Gastroesophageal sphincter (tissue), 4 donors: ENCODE results near the gene HAVCR2. TPM values are rescaled to one million over a fixed set of nuclear protein-coding genes. Genes with fewer than 3 reads are reported as not detected.

Experiments
- ATAC-seq: fragments of 150-250 bp; one replicate; pipeline ENCODE4 v1.9.1; 2016; ENCODE audit warnings: mild to moderate bottlenecking, moderate library complexity
- H3K27ac ChIP-seq, 4 donors: fragments of 200-600 bp; sonication (generic) in 3 of 4; 1 replicate in 3 of 4; 2 replicates in 1 of 4; pipeline ENCODE4 v1.5.1; 2016 to 2019
- H3K27me3 ChIP-seq: fragments of 200-600 bp; sonication (generic); one replicate; pipeline ENCODE4 v1.5.1; 2019
- H3K36me3 ChIP-seq, 2 donors: fragments of 200-600 bp; sonication (generic); one replicate each; pipeline ENCODE4 v1.5.1; 2019; ENCODE audit warnings: control low read depth in 1 of 2
- H3K4me1 ChIP-seq, 3 donors: fragments of 200-600 bp; sonication (generic); 1 replicate in 2 of 3; 2 replicates in 1 of 3; pipeline ENCODE4 v1.5.1; 2016 to 2019; ENCODE audit warnings: control low read depth in 2 of 3
- H3K4me3 ChIP-seq, 2 donors: fragments of 200-600 bp; sonication (generic); one replicate each; pipeline ENCODE4 v1.5.1; 2019; ENCODE audit warnings: mild to moderate bottlenecking in 1 of 2, moderate library complexity in 1 of 2
- H3K9me3 ChIP-seq, 3 donors: fragments of 200-600 bp; sonication (generic); one replicate each; pipeline ENCODE4 v1.5.1; 2017 to 2019; ENCODE audit warnings: control low read depth in 2 of 3
- EP300 ChIP-seq: sonication (generic); formaldehyde crosslinking; IDR thresholded peaks from one replicate; pipeline ENCODE4 v1.6.1; 2017; ENCODE audit warnings: antibody characterized with exemption, mild to moderate bottlenecking
- POLR2A ChIP-seq, 2 donors: fragments of 450-650 bp; IDR thresholded peaks; one replicate each; pipeline ENCODE4 v1.6.1; 2017; ENCODE audit warnings: antibody characterized with exemption in 2 of 2, mild to moderate bottlenecking in 2 of 2, moderate library complexity in 1 of 2
- POLR2AphosphoS5 ChIP-seq: sonication (generic); formaldehyde crosslinking; IDR thresholded peaks from one replicate; pipeline ENCODE4 v1.6.1; 2017; ENCODE audit warnings: antibody characterized with exemption
- WGBS, 2 donors: methylation state at CpG; one replicate each; pipeline ENCODE4 v1.1.5; 2018; ENCODE audit warnings: low coverage in 1 of 2; 5-methylcytosine and 5-hydroxymethylcytosine counted together
- total RNA-seq, 4 donors: library from RNA; depleted of rRNA; stranded (reverse); fragments of >200 nt; gene quantifications; one replicate each; pipeline ENCODE4 v1.1.0, GENCODE V29; 2016
- TF ChIP-seq, protein P1 (sequence below), 4 experiments: fragments of 200-600 bp in 2 of 4; fragments of 450-650 bp in 2 of 4; sonication (generic) in 1 of 4; IDR thresholded peaks; one replicate each; pipeline ENCODE4 v1.5.1; 2017 to 2019; ENCODE audit warnings: antibody characterized with exemption in 4 of 4, mild to moderate bottlenecking in 2 of 4, moderate library complexity in 2 of 4

The HAVCR2 gene
- total RNA-seq, 4 donors from 2014 or later = 4.7 to 15.2 (median 10.1) TPM

DNA sequence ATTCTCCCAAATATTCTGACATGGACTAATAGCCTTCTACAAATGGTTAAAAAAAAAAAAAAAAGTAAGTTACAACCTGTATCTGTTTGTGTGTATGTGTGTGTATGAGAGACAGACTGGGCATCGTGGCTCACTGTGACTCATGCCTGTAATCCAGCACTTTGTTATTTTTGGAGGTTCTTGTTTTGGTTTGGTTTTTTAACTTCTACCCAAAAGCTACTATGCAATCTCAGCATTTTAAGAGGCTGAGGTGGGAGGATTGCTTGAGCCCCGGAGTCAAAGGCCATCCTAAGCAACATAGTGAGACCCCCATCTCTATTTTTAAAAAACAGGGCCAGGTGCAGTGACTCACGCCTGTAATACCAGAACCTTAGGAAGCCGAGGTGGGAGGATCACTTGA, 32.3 kb downstream of the HAVCR2 start:
- H3K27ac ChIP-seq = no peak overlapping the region
- no peaks in the 10 kb centered on the region for H3K9me3 ChIP-seq
- no peak overlapping the region for H3K4me3 ChIP-seq
- no peaks in the 10 kb centered on the region for H3K4me1 ChIP-seq
- H3K36me3 ChIP-seq = no peaks in the 10 kb centered on the region
- WGBS, 2 donors = 14 to 45% methylated on average over 1 to 2 of the region's 4 CpGs
- ATAC-seq = no peak
- TF ChIP-seq, protein P1, sequence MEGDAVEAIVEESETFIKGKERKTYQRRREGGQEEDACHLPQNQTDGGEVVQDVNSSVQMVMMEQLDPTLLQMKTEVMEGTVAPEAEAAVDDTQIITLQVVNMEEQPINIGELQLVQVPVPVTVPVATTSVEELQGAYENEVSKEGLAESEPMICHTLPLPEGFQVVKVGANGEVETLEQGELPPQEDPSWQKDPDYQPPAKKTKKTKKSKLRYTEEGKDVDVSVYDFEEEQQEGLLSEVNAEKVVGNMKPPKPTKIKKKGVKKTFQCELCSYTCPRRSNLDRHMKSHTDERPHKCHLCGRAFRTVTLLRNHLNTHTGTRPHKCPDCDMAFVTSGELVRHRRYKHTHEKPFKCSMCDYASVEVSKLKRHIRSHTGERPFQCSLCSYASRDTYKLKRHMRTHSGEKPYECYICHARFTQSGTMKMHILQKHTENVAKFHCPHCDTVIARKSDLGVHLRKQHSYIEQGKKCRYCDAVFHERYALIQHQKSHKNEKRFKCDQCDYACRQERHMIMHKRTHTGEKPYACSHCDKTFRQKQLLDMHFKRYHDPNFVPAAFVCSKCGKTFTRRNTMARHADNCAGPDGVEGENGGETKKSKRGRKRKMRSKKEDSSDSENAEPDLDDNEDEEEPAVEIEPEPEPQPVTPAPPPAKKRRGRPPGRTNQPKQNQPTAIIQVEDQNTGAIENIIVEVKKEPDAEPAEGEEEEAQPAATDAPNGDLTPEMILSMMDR (IDR thresholded peaks at IDR 0.05) = no peak
- TF ChIP-seq POLR2A (IDR thresholded peaks at IDR 0.05) (no peak), EP300 (no peak), POLR2AphosphoS5 (no peak)
- H3K27me3 ChIP-seq = no peaks in the 10 kb centered on the region

DNA sequence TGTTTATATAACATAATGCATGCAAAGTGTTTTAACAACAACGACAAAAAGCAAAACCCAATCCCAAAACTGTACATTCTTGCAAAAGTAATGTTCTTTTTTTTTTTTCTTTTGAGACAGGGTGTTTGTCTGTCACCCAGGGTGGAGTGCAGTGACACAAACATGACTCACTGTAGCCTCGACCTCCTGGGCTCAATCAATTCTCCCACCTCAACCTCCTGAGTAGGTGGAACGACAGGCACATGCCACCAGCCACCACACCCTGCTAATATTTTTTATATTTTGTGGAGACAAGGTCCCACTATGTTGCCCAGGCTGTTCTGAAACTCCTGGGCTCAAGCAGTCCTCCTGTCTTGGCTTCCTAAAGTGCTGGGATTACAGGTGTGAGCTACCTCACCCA, 36.3 kb downstream of the HAVCR2 start:
- H3K27me3 ChIP-seq = no peaks in the 10 kb centered on the region
- TF ChIP-seq EP300 (no peak), POLR2A (IDR thresholded peaks at IDR 0.05) (no peak), POLR2AphosphoS5 (no peak)
- TF ChIP-seq, protein P1 (IDR thresholded peaks at IDR 0.05) = no peak
- H3K27ac ChIP-seq = no peak overlapping the region
- ATAC-seq = no peak
- no peaks in the 10 kb centered on the region for H3K9me3 ChIP-seq
- no peaks in the 10 kb centered on the region for H3K36me3 ChIP-seq
- H3K4me1 ChIP-seq = no peaks in the 10 kb centered on the region
- WGBS, 2 donors = 37 to 65% methylated on average over 2 to 3 of the region's 3 CpGs
- no peak overlapping the region for H3K4me3 ChIP-seq

DNA sequence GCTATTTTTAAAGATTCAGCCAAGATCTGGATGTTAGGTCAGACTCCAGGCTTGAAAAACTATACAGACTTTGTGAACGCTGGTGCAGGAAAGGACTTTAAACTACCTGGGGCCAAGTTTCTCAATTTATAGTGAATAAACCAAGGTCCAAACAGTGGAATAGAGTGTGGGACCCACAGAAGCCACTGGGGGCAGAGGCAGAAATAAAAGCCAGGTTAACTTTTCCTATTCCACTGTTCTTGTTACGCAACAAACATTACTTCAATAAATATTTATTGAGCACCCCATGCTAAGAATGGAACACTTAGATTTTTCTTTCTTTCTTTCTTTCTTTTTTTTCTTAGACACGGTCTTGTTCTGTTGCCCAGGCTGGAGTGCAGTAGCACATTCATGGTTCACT, 38.9 kb downstream of the HAVCR2 start:
- Histone ChIP-seq H3K27me3 (no peaks in the 10 kb centered on the region), H3K27ac (no peak overlapping the region), H3K4me3 (no peak overlapping the region), H3K4me1 (no peaks in the 10 kb centered on the region), H3K36me3 (no peaks in the 10 kb centered on the region), H3K9me3 (no peaks in the 10 kb centered on the region)
- ATAC-seq = no peak
- 76 to 80% methylated on average over 1 to 3 of the region's 3 CpGs for WGBS, 2 donors
- no peak for TF ChIP-seq POLR2AphosphoS5
- TF ChIP-seq, protein P1 (IDR thresholded peaks at IDR 0.05) = no peak
- TF ChIP-seq POLR2A (IDR thresholded peaks at IDR 0.05) = no peak
- TF ChIP-seq EP300 = no peak

DNA sequence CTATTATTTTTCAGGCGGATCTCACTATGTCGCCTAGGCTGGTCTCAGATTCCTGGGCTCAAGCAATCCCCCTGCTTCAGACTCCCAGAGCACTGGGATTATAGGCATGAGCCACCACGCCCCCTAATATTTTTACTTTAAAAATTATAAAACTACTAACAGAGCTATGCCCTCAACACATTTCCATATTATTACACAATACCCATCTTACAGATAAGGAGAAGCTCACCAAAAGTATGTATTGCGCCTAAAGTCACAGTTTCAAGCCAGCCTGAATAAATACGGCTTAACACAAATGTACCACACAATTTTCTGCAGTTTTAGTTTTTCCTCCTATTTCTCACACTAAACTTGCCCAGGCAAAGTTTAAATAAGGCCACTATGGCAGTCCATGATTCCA, 40.1 kb downstream of the HAVCR2 start:
- H3K27me3 ChIP-seq = no peaks in the 10 kb centered on the region
- H3K36me3 ChIP-seq = no peaks in the 10 kb centered on the region
- no peaks in the 10 kb centered on the region for H3K9me3 ChIP-seq
- no peaks in the 10 kb centered on the region for H3K4me1 ChIP-seq
- 94 to 97% methylated on average over 5 of the region's 5 CpGs for WGBS, 2 donors
- no peak for ATAC-seq
- no peak overlapping the region for H3K4me3 ChIP-seq
- no peak overlapping the region for H3K27ac ChIP-seq
- TF ChIP-seq EP300 = no peak
- TF ChIP-seq POLR2A (IDR thresholded peaks at IDR 0.05) = no peak
- no peak for TF ChIP-seq POLR2AphosphoS5
- TF ChIP-seq, protein P1 (IDR thresholded peaks at IDR 0.05) = no peak

DNA sequence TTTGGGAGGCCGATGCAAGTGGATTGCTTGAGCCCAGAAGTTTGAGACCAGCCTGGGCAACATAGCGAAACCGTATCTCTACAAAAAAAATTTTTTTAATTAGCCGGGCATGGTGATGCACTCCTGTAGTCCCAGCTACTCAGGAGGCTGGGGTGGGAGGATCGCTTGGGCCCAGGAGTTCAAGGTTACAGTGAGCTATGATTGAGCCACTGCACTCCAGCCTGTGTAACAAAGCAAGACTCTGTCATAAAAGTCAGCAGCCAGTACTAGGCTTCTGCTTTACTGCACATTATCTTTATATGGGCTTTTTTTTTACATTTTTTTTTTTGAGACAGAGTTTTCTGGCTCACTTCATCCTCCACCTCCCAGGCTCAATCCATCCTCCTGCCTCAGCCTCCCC, 40.5 kb downstream of the HAVCR2 start:
- Histone ChIP-seq H3K4me3 (no peak overlapping the region), H3K27me3 (no peaks in the 10 kb centered on the region), H3K9me3 (no peaks in the 10 kb centered on the region), H3K4me1 (no peaks in the 10 kb centered on the region), H3K27ac (no peak overlapping the region), H3K36me3 (no peaks in the 10 kb centered on the region)
- TF ChIP-seq, protein P1 (IDR thresholded peaks at IDR 0.05) = no peak
- TF ChIP-seq EP300 (no peak), POLR2AphosphoS5 (no peak), POLR2A (IDR thresholded peaks at IDR 0.05) (no peak)
- ATAC-seq = no peak
- 83 to 100% methylated on average over 3 of the region's 5 CpGs for WGBS, 2 donors
